ENCODE measurements around the gene DHX15. TPM values are rescaled to one million over a fixed set of nuclear protein-coding genes. Genes with fewer than 3 reads are reported as not detected.

Gene DHX15
- total RNA-seq, 1 experiment from 2014 or later = 229 TPM

- no peak overlapping the region for H3K9ac ChIP-seq (ENCODE audit: low read length)
Observed at GRCh38 chr4:24622146-24622834, 37.9 kb upstream of the DHX15 start.

GRCh38 chr4:24615977-24616376 is 31.6 kb upstream of the DHX15 start:
- no peak for DNase-seq

More at GRCh38 chr4:24622146-24622834, 37.9 kb upstream of the DHX15 start:
- no peak overlapping the region for H2AFZ ChIP-seq (ENCODE audit: low read length)
- H3K4me1 ChIP-seq (ENCODE audit: insufficient read depth, low read length) = peaks cover 7% of the 10 kb centered on the region; the same call in 1 of the 2 replicates
- H3K4me3 ChIP-seq (ENCODE audit: low read length) = no peak overlapping the region
- no peaks in the 10 kb centered on the region for H3K79me2 ChIP-seq (ENCODE audit: low read length)
- no peaks in the 10 kb centered on the region for H3K9me2 ChIP-seq (replicated peaks; ENCODE audit: low read length)
- no peaks in the 10 kb centered on the region for H3F3A ChIP-seq (ENCODE audit: low read length, unreplicated experiment)
- no peak overlapping the region for H3K4me2 ChIP-seq (ENCODE audit: low read length)
- no peaks in the 10 kb centered on the region for H3K9me3 ChIP-seq (ENCODE audit: low read length)
- H3K27ac ChIP-seq (ENCODE audit: low read length) = no peak overlapping the region
- no peaks in the 10 kb centered on the region for H4K20me1 ChIP-seq (ENCODE audit: low read length)
- no peak for TF ChIP-seq CTCF (conservative IDR thresholded peaks at IDR 0.05; ENCODE audit: low read depth, low read length)
- no peak for TF ChIP-seq EZH2 (IDR thresholded peaks at IDR 0.05; ENCODE audit: low read length, unreplicated experiment)
- TF ChIP-seq EZH2phosphoT487 (IDR thresholded peaks at IDR 0.05; ENCODE audit: borderline replicate concordance, low read length) = no peak
- no peaks in the 10 kb centered on the region for H3K36me3 ChIP-seq (ENCODE audit: low read depth, low read length)
- ChIA-PET CTCF (no interaction called here), POLR2A (ENCODE audit: unreplicated experiment) (no interaction called here)
- no peaks in the 10 kb centered on the region for H3K27me3 ChIP-seq (ENCODE audit: low read length)
- intact Hi-C loops (cut with micrococcal nuclease) = no loop called here
- no peak for DNase-seq
- BruUV-seq (replicated peaks) = no TSS peak
- no peak for ATAC-seq

More at GRCh38 chr4:24615977-24616376, 31.6 kb upstream of the DHX15 start:
- no peak for ATAC-seq
- intact Hi-C loops (cut with micrococcal nuclease) = no loop called here
- H3K27me3 ChIP-seq (ENCODE audit: low read length) = no peaks in the 10 kb centered on the region
- H3K79me2 ChIP-seq (ENCODE audit: low read length) = no peaks in the 10 kb centered on the region
- TF ChIP-seq EZH2phosphoT487 (IDR thresholded peaks at IDR 0.05; ENCODE audit: borderline replicate concordance, low read length) (no peak), CTCF (conservative IDR thresholded peaks at IDR 0.05; ENCODE audit: low read depth, low read length) (no peak), EZH2 (IDR thresholded peaks at IDR 0.05; ENCODE audit: low read length, unreplicated experiment) (no peak)
- H3K4me2 ChIP-seq (ENCODE audit: low read length) = no peak overlapping the region
- no peaks in the 10 kb centered on the region for H3K4me1 ChIP-seq (ENCODE audit: insufficient read depth, low read length)
- no peaks in the 10 kb centered on the region for H4K20me1 ChIP-seq (ENCODE audit: low read length)
- H3K9me3 ChIP-seq (ENCODE audit: low read length) = no peaks in the 10 kb centered on the region
- H3K27ac ChIP-seq (ENCODE audit: low read length) = no peak overlapping the region
- H3K9ac ChIP-seq (ENCODE audit: low read length) = no peak overlapping the region
- no peaks in the 10 kb centered on the region for H3K36me3 ChIP-seq (ENCODE audit: low read depth, low read length)
- ChIA-PET POLR2A (ENCODE audit: unreplicated experiment) (no interaction called here), CTCF (no interaction called here)
- BruUV-seq (replicated peaks) = no TSS peak
- H3F3A ChIP-seq (ENCODE audit: low read length, unreplicated experiment) = no peaks in the 10 kb centered on the region
- H3K9me2 ChIP-seq (replicated peaks; ENCODE audit: low read length) = no peaks in the 10 kb centered on the region
- no peak overlapping the region for H2AFZ ChIP-seq (ENCODE audit: low read length)
- no peak overlapping the region for H3K4me3 ChIP-seq (ENCODE audit: low read length)

Measured in PC-3 (cell line).